ENCODE results near the gene SNORC.

SNORC gene

GRCh38 chr2:232838406-232838874 lies 31.6 kb upstream of the SNORC start:
- Histone ChIP-seq H3K9me3 (ENCODE audit: low read length) (no peaks in the 10 kb centered on the region), H3K27me3 (ENCODE audit: insufficient read depth, low read length) (no peaks in the 10 kb centered on the region), H3K4me1 (ENCODE audit: insufficient read depth, low read length, severe bottlenecking) (peaks cover 37% of the 10 kb centered on the region), H3K4me3 (ENCODE audit: low read depth, low read length, poor library complexity, severe bottlenecking) (peak overlapping the region; percentile 36), H3K9ac (ENCODE audit: low read length) (peak overlapping the region; percentile 52; the same call in 1 of the 2 replicates), H3K9me2 (ENCODE audit: low read depth, low read length) (no peaks in the 10 kb centered on the region), H2AFZ (ENCODE audit: low read length) (no peak overlapping the region), H3F3A (ENCODE audit: insufficient read depth, low read length) (no peaks in the 10 kb centered on the region), H3K27ac (ENCODE audit: low read depth, low read length, poor library complexity, severe bottlenecking) (peak overlapping the region; percentile 92), H3K4me2 (ENCODE audit: low read length) (peak overlapping the region; percentile 63), H4K20me1 (ENCODE audit: insufficient read depth, low read length) (no peaks in the 10 kb centered on the region), H3K79me2 (ENCODE audit: insufficient read depth, low read length) (no peaks in the 10 kb centered on the region), H3K36me3 (ENCODE audit: insufficient read depth, low read length) (peaks cover 50% of the 10 kb centered on the region; the same call in 1 of the 2 replicates)
- TF ChIP-seq EZH2 (IDR thresholded peaks at IDR 0.05; ENCODE audit: borderline replicate concordance, low read length), result no peak
- TF ChIP-seq, protein P1, sequence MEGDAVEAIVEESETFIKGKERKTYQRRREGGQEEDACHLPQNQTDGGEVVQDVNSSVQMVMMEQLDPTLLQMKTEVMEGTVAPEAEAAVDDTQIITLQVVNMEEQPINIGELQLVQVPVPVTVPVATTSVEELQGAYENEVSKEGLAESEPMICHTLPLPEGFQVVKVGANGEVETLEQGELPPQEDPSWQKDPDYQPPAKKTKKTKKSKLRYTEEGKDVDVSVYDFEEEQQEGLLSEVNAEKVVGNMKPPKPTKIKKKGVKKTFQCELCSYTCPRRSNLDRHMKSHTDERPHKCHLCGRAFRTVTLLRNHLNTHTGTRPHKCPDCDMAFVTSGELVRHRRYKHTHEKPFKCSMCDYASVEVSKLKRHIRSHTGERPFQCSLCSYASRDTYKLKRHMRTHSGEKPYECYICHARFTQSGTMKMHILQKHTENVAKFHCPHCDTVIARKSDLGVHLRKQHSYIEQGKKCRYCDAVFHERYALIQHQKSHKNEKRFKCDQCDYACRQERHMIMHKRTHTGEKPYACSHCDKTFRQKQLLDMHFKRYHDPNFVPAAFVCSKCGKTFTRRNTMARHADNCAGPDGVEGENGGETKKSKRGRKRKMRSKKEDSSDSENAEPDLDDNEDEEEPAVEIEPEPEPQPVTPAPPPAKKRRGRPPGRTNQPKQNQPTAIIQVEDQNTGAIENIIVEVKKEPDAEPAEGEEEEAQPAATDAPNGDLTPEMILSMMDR (IDR thresholded peaks at IDR 0.05; ENCODE audit: low read length), result no peak

DNA sequence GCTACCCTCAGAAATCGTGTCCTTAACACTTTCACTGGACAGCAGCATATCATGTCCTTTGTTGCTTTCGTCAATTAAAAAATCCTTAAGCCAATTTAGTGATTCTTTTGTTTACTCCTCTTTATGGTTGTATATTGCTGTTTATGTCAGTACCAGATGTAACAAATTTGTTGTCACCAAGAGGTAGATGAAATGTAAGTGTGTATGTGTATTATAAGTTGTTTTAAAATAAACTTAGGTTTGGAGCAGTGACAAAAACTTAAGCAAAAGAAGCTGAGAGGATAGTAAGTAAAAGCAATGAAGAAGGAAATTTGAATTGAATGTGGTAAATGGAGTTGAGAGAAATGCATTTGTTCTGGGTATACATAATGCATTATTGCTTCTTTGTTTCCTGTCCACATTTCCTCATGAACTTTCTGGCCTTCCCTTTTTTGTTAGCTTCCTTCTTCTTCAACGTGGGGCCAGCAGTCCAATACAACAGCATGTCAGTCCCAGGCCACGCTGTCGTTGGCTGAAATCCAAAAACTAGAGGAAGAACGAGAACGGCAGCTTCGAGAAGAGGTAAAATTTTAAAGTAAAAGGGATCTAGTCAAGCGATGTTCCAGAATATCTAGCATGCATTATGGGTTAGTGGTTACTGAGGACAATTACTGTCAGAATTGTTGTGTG lies 30.5 kb upstream of the SNORC start:
- H2AFZ ChIP-seq (ENCODE audit: low read length), result no peak overlapping the region

DNA sequence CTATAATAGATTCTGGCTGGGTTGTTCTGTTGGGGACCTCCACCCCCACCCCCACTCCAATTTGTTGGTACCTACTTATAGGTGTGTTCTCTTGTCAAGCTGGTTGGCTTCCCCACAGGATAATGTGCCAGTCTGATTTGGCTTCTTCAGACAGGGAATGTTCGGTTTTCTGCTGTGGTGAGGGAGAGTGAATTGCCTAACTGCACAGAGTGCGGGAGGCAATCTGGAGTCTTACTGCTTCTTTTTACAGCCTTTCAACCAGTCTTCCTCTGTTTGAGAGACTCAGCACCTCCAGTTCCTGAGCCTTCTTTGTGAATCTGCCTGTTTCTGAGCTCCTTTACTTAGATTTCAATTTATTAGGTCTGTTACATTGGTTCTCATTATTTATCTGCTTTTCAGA lies 27.4 kb upstream of the SNORC start:
- Histone ChIP-seq H3K27ac (ENCODE audit: low read depth, low read length, poor library complexity, severe bottlenecking) (no peak overlapping the region), H3K9me2 (ENCODE audit: low read depth, low read length) (no peaks in the 10 kb centered on the region), H3K4me3 (ENCODE audit: low read depth, low read length, poor library complexity, severe bottlenecking) (no peak overlapping the region), H3K9me3 (ENCODE audit: low read length) (no peaks in the 10 kb centered on the region), H3K36me3 (ENCODE audit: insufficient read depth, low read length) (peaks cover 59% of the 10 kb centered on the region), H3K4me2 (ENCODE audit: low read length) (no peak overlapping the region), H4K20me1 (ENCODE audit: insufficient read depth, low read length) (no peaks in the 10 kb centered on the region), H2AFZ (ENCODE audit: low read length) (no peak overlapping the region), H3K27me3 (ENCODE audit: insufficient read depth, low read length) (no peaks in the 10 kb centered on the region), H3K79me2 (ENCODE audit: insufficient read depth, low read length) (no peaks in the 10 kb centered on the region), H3F3A (ENCODE audit: insufficient read depth, low read length) (no peaks in the 10 kb centered on the region), H3K4me1 (ENCODE audit: insufficient read depth, low read length, severe bottlenecking) (peaks cover 26% of the 10 kb centered on the region), H3K9ac (ENCODE audit: low read length) (no peak overlapping the region)
- no peak for TF ChIP-seq EZH2 (IDR thresholded peaks at IDR 0.05; ENCODE audit: borderline replicate concordance, low read length)
- TF ChIP-seq, protein P1 (IDR thresholded peaks at IDR 0.05; ENCODE audit: low read length), result no peak

More for the DNA sequence above, 30.5 kb upstream of the SNORC start:
- no peak for TF ChIP-seq EZH2 (IDR thresholded peaks at IDR 0.05; ENCODE audit: borderline replicate concordance, low read length)
- TF ChIP-seq, protein P1 (IDR thresholded peaks at IDR 0.05; ENCODE audit: low read length), result no peak
- Histone ChIP-seq H3K4me2 (ENCODE audit: low read length) (peak overlapping the region; percentile 33; the same call in 1 of the 2 replicates), H3K36me3 (ENCODE audit: insufficient read depth, low read length) (peaks cover 47% of the 10 kb centered on the region), H3K79me2 (ENCODE audit: insufficient read depth, low read length) (no peaks in the 10 kb centered on the region), H3K27ac (ENCODE audit: low read depth, low read length, poor library complexity, severe bottlenecking) (peak overlapping the region; percentile 92), H3K9ac (ENCODE audit: low read length) (peak overlapping the region; percentile 21; the same call in 1 of the 2 replicates), H3K27me3 (ENCODE audit: insufficient read depth, low read length) (no peaks in the 10 kb centered on the region), H3F3A (ENCODE audit: insufficient read depth, low read length) (no peaks in the 10 kb centered on the region), H4K20me1 (ENCODE audit: insufficient read depth, low read length) (no peaks in the 10 kb centered on the region), H3K9me3 (ENCODE audit: low read length) (no peaks in the 10 kb centered on the region), H3K4me3 (ENCODE audit: low read depth, low read length, poor library complexity, severe bottlenecking) (no peak overlapping the region), H3K4me1 (ENCODE audit: insufficient read depth, low read length, severe bottlenecking) (peaks cover 37% of the 10 kb centered on the region), H3K9me2 (ENCODE audit: low read depth, low read length) (no peaks in the 10 kb centered on the region)
